Endothelial cell of umbilical vein (primary cell): ENCODE data around the gene PIM1. TPM values are rescaled to one million over a fixed set of nuclear protein-coding genes. Genes with fewer than 3 reads are reported as not detected.

Experiments used
- BruUV-seq: library from RNA; stranded (reverse); fragments of 400-500 nt; replicated peaks from 2 replicates; lab custom pipeline; 2021; lab: Mats Ljungman, UMichigan
- CTCF ChIA-PET: fragments of 300-600, 350-600 bp; sonication (Branson Sonifier 250); formaldehyde crosslinking; loops from one replicate; lab custom pipeline; 2021; ENCODE audit warnings: antibody characterized with exemption, inconsistent platforms; lab: Charles Lee
- POLR2A ChIA-PET: fragments of 300-600, 350-600 bp; sonication (Branson Sonifier 250); formaldehyde crosslinking; loops from one replicate; lab custom pipeline; 2021; ENCODE audit warnings: antibody characterized with exemption, inconsistent platforms; lab: Charles Lee
- DNase-seq: peaks from one replicate; pipeline ENCODE4 v3.0.0-alpha.2; 2011; ENCODE audit warnings: low read depth, low spot score
- FAIRE-seq: peaks from 2 replicates; lab custom pipeline; 2011; peaks lifted over from hg19 to GRCh38; lab: Jason Lieb, UNC
- H2AFZ ChIP-seq: 2 replicates; pipeline ENCODE4 v1.6.0; 2012; ENCODE audit warnings: low read depth, low read length, control low read depth, inconsistent platforms
- H3K27ac ChIP-seq: 2 replicates; pipeline ENCODE4 v1.5.1; 2011; ENCODE audit warnings: low read depth, mild to moderate bottlenecking, control low read depth, low read length, moderate library complexity; ENCODE audit not compliant: insufficient read depth
- H3K27me3 ChIP-seq, 2 experiments: 2 replicates each; pipeline versions ENCODE4 v1.6.0 to v1.6.1; 2011; ENCODE audit warnings: low read length in 2 of 2, mixed read lengths in 1 of 2; ENCODE audit not compliant: control insufficient read depth in 2 of 2, insufficient read depth in 2 of 2
- H3K36me3 ChIP-seq, 2 experiments: 2 replicates in 1 of 2; 3 replicates in 1 of 2; pipeline ENCODE4 v1.5.1; 2011; ENCODE audit warnings: low read length in 2 of 2, mild to moderate bottlenecking in 1 of 2, moderate library complexity in 1 of 2; ENCODE audit not compliant: control insufficient read depth in 2 of 2, insufficient read depth in 2 of 2; ENCODE audit errors: extremely low read depth in 1 of 2
- H3K4me1 ChIP-seq: 3 replicates; pipeline ENCODE4 v1.5.1; 2011; ENCODE audit warnings: mild to moderate bottlenecking, low read length; ENCODE audit not compliant: control insufficient read depth, insufficient read depth; ENCODE audit errors: extremely low read depth
- H3K4me2 ChIP-seq: 2 replicates; pipeline ENCODE4 v1.6.1; 2011; ENCODE audit warnings: low read length, control low read depth, mixed read lengths; ENCODE audit not compliant: insufficient read depth
- H3K4me3 ChIP-seq, 3 experiments: fragments of 200-600 bp in 1 of 3; sonication (generic), shearing (Covaris generic) in 1 of 3; replicated peaks in 1 of 3; 2 replicates each; pipeline ENCODE4 v1.5.1; 2011 to 2016; ENCODE audit warnings: control low read depth in 3 of 3, low read length in 3 of 3, mild to moderate bottlenecking in 2 of 3, inconsistent platforms in 1 of 3, low read depth in 1 of 3, moderate library complexity in 1 of 3; ENCODE audit not compliant: insufficient read depth in 1 of 3
- H3K79me2 ChIP-seq: 2 replicates; pipeline ENCODE4 v1.6.0; 2012; ENCODE audit warnings: low read length, inconsistent platforms; ENCODE audit not compliant: control insufficient read depth, insufficient read depth
- H3K9ac ChIP-seq: replicated peaks from 2 replicates; pipeline ENCODE3; 2011; ENCODE audit warnings: low read length, control low read depth; ENCODE audit not compliant: insufficient read depth; ENCODE audit errors: extremely low read depth
- H3K9me1 ChIP-seq: replicated peaks from 3 replicates; pipeline ENCODE4 v1.6.0; 2011; ENCODE audit warnings: mild to moderate bottlenecking, low read length; ENCODE audit not compliant: control insufficient read depth, insufficient read depth; ENCODE audit errors: extremely low read depth
- H3K9me3 ChIP-seq: replicated peaks from 2 replicates; pipeline ENCODE4 v1.5.1; 2012; ENCODE audit warnings: low read length, inconsistent platforms; ENCODE audit not compliant: control insufficient read depth, insufficient read depth
- H4K20me1 ChIP-seq: replicated peaks from 2 replicates; pipeline ENCODE3; 2011; ENCODE audit warnings: mild to moderate bottlenecking, low read length; ENCODE audit not compliant: control insufficient read depth, insufficient read depth; ENCODE audit errors: extremely low read depth
- CTCF ChIP-seq, 2 donors: IDR thresholded peaks; 1 replicate in 1 of 2; 2 replicates in 1 of 2; pipeline ENCODE4 v1.5.1; 2011; ENCODE audit warnings: low read length in 2 of 2, mild to moderate bottlenecking in 2 of 2, moderate library complexity in 2 of 2, control low read depth in 1 of 2, inconsistent platforms in 1 of 2, low read depth in 1 of 2; ENCODE audit not compliant: insufficient read depth in 1 of 2; ENCODE audit errors: extremely low read depth in 1 of 2
- EZH2 ChIP-seq: IDR thresholded peaks from 2 replicates; pipeline ENCODE4 v1.6.1; 2012; ENCODE audit warnings: borderline replicate concordance, low read depth, mild to moderate bottlenecking, moderate library complexity, low read length, inconsistent platforms; ENCODE audit not compliant: severe bottlenecking
- FOS ChIP-seq: IDR thresholded peaks from 2 replicates; pipeline ENCODE4 v1.6.1; 2011; ENCODE audit warnings: mild to moderate bottlenecking, low read length, moderate library complexity, borderline replicate concordance; ENCODE audit not compliant: insufficient read depth
- GATA2 ChIP-seq: IDR thresholded peaks from 2 replicates; pipeline ENCODE4 v1.7.0; 2011; ENCODE audit warnings: low read depth, mild to moderate bottlenecking, moderate library complexity, mixed read lengths, low read length; ENCODE audit not compliant: insufficient read length, insufficient read depth
- JUN ChIP-seq: IDR thresholded peaks from 2 replicates; pipeline ENCODE4 v1.6.1; 2011; ENCODE audit warnings: borderline replicate concordance, low read depth; ENCODE audit not compliant: insufficient read length, insufficient read depth
- MAX ChIP-seq: IDR thresholded peaks from 2 replicates; pipeline ENCODE4 v1.6.1; 2011; ENCODE audit not compliant: insufficient read depth, insufficient read length
- MYC ChIP-seq: IDR thresholded peaks from one replicate; pipeline ENCODE4 v1.6.1; 2011; ENCODE audit warnings: mild to moderate bottlenecking, low read depth, low read length
- POLR2A ChIP-seq: IDR thresholded peaks from 2 replicates; pipeline ENCODE4 v1.6.1; 2012; ENCODE audit warnings: low read depth, mild to moderate bottlenecking, control low read depth, low read length
- POLR2AphosphoS5 ChIP-seq: IDR thresholded peaks from 2 replicates; pipeline ENCODE4 v1.6.1; 2012; ENCODE audit warnings: low read depth, mild to moderate bottlenecking, control low read depth, low read length, moderate library complexity; ENCODE audit not compliant: insufficient read depth
- dilution Hi-C: fragments of 300-500 bp; cut with MboI; formaldehyde crosslinking; loops from one replicate; pipeline ENCODE4 v1.15.0; 2019; ENCODE audit warnings: low sequenced_read_pairs; ENCODE audit not compliant: extremely low pct_ligation_motif_present
- intact Hi-C: fragments of 100-400 bp; cut with micrococcal nuclease; formaldehyde crosslinking; loops from one replicate; pipeline ENCODE4 v1.10.0; 2022
- polyA plus RNA-seq, 4 experiments: library from polyadenylated mRNA; depleted of rRNA in 3 of 4; stranded (reverse) in 3 of 4; unstranded in 1 of 4; fragments of >200 nt; gene quantifications; 2 replicates each; pipeline versions ENCODE4 v1.2.1 to v1.2.3, GENCODE V29; 2011 to 2012; ENCODE audit warnings: missing spikeins in 1 of 4
- total RNA-seq: library from RNA; stranded (reverse); gene quantifications from 2 replicates; pipeline ENCODE4 v1.2.3, GENCODE V29; 2021

PIM1 gene
- total and polyA plus RNA-seq, 2 donors (not counting 3 experiments of a cell fraction or from before 2014, with no cell fraction given), result 9.2 to 11.3 TPM

GRCh38 chr6:37140145-37140544, 29.8 kb upstream of the PIM1 start:
- dilution Hi-C loops (no loop called here), intact Hi-C loops (no loop called here)
- TF ChIP-seq MYC, result no peak
- TF ChIP-seq MAX, result no peak
- no peak for TF ChIP-seq FOS
- no peak for TF ChIP-seq CTCF (IDR thresholded peaks at IDR 0.05; ENCODE audit: extremely low read depth in 1 of 2, insufficient read depth in 1 of 2, low read depth in 1 of 2, low read length in 2 of 2)
- TF ChIP-seq GATA2, result no peak
- no peak for TF ChIP-seq JUN
- TF ChIP-seq POLR2AphosphoS5, result no peak
- TF ChIP-seq POLR2A, result no peak
- TF ChIP-seq EZH2, result no peak
- Histone ChIP-seq H3K79me2 (no peaks in the 10 kb centered on the region), H2AFZ (no peak overlapping the region), H3K4me2 (no peak overlapping the region), H3K27me3 (no peaks in the 10 kb centered on the region), H4K20me1 (no peaks in the 10 kb centered on the region), H3K4me1 (peaks cover 31% of the 10 kb centered on the region), H3K9me3 (no peaks in the 10 kb centered on the region), H3K36me3 (no peaks in the 10 kb centered on the region), H3K4me3 (no peak overlapping the region), H3K9me1 (no peaks in the 10 kb centered on the region), H3K9ac (no peak overlapping the region), H3K27ac (no peak overlapping the region)
- DNase-seq, result no peak
- CTCF ChIA-PET, result interaction anchor here (1.1 to 1.3 kb wide), 3 partner anchors 9 to 86 kb away, joined by 3 to 4 read pairs (median 3); no protein-coding TSS in a partner anchor
- POLR2A ChIA-PET, result no interaction called here
- BruUV-seq, result no TSS peak
- FAIRE-seq, result no peak
